NCI-H82 treated with DMSO at 0.1 percent for 48 hours (cell line): ENCODE results near the gene ALDH3B2.
"Not testable (repeated sequence)": the region's sequence is repeated elsewhere in the genome, so short reads cannot be mapped to it uniquely, and the experiment has no call there.

Source experiments
- DNase-seq: peaks from one replicate; lab custom pipeline; 2025; ENCODE audit not compliant: unreplicated experiment; lab: John Stamatoyannopoulos, UW

The ALDH3B2 gene

GRCh38 chr11:67674442-67674871 lies at the start of gene ALDH3B2:
Gene ALDH3B2, minus strand, starts transcription at chr11:67674623. Its CDS starts 7,688 bp downstream, at chr11:67666935.
- DNase-seq: no peak

GRCh38 chr11:67723036-67723435 lies 48.6 kb upstream of the ALDH3B2 start:
- DNase-seq: not testable (repeated sequence)

- not testable (repeated sequence) for DNase-seq
These were observed 41.8 kb upstream of the ALDH3B2 start for GRCh38 chr11:67716226-67716625.

DNA sequence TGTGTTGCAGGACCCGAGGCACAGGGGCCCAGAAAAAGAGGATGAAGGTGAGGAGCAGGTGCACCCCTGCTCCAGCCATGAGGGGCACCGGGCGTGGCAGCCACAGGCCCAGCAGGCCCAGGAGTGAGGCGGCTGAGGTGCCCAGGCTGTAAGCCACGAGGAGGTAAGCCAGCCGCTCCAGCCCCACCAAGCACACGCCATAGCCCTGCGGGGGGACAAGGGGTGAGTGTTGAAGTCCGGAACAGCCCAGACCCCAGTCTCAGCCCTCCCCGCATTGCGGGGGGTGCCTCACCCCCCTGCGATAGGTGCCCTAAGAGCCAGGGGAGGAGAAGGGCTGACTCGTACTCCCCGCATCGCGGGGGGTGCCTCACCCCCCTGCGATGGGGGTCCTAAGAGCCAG lies 41.4 kb upstream of the ALDH3B2 start:
- DNase-seq: not testable (repeated sequence)

DNA sequence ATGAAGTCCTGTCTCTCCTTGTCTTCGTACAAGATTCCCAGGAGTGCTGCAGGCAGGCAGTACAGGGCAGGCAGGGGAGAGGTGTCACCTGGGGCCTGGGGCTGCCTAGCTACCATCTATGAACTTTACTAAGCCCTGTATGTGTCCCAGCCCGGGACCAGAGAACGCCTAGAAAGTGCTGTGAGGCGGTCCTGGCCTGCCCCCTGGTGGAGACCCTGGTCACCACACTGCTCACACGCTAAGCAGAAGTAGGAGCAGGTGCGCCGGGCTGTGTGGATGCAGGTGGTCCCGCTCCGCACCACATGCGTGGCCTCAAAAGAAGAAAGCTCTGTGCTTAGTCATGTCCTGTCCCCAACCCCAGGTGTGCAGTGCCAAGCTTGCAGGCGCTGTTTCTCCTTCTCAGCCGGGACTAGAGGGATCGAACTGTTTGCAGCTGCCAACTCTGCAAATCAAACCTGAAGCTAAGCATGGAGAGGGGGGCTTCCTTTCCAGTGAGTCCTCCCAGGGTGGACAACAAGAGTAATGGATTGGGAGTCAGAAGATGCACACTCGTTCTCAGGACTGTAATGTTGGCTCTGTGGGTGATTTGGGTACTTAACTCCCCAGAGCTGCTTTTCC lies 39.6 kb upstream of the ALDH3B2 start:
- DNase-seq: not testable (repeated sequence)

DNA sequence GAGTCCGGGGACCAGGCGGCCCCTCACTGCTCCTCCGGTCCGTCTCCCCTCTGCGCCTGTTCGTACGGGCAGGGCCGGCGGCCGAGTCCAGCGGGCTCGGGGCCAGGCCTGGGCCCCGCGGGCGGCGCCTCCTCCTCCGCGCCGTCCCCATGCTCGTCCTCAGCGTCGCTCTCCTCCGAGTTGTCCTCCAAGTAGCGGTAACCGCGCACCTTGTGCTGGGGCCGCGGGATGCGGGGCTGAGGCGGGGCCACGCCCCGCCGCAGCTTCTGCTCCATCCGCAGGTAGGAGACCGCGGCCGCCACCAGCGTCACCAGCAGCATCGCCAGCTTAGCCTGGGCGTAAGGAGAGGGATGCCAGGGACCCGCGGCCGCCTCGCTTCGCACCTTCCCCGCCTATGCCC lies 37.3 kb upstream of the ALDH3B2 start:
- not testable (repeated sequence) for DNase-seq

GRCh38 chr11:67711212-67711611 lies 36.8 kb upstream of the ALDH3B2 start:
- DNase-seq: not testable (repeated sequence)

- DNase-seq: not testable (repeated sequence)
These were observed 35.4 kb upstream of the ALDH3B2 start for GRCh38 chr11:67709806-67710205.

GRCh38 chr11:67705264-67705663 lies 30.8 kb upstream of the ALDH3B2 start:
- no peak for DNase-seq

- no peak for DNase-seq
These were observed 30.1 kb upstream of the ALDH3B2 start for GRCh38 chr11:67704524-67704923.

GRCh38 chr11:67703709-67704108 lies 29.3 kb upstream of the ALDH3B2 start:
- not testable (repeated sequence) for DNase-seq

DNA sequence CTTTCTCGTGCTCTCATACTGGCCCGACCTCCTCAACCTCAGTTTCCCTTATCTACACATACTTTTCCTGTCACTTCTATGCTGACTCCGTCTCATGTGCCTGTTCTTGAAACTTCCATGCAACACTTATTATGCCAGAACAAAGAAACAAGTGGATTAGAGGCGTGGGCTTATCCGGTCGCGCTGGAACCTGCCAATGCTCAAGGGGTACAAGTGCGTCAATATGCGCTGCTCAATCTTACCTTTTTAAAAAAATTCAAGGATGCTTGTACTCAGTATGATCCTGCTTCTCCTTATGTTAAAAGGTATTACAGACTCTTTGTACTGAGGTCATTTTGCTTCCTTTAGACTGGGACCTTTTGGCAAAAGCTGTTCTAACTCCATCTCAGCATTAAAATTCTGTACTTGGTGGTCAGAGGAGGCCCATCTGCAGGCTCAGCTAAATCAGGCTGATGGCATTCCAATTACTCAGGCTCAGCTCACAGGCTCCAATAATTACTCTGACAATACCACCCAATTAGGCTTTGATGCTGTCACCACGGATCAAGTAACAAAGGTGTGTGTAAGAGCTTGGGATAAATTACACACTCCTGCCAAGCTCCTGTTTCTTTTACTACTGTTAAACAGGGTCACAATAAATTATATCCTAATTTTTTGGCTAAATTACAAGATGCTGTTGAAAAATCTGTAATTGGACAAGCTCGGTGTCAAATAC lies 26.3 kb upstream of the ALDH3B2 start:
- peak; percentile 54 for DNase-seq

DNA sequence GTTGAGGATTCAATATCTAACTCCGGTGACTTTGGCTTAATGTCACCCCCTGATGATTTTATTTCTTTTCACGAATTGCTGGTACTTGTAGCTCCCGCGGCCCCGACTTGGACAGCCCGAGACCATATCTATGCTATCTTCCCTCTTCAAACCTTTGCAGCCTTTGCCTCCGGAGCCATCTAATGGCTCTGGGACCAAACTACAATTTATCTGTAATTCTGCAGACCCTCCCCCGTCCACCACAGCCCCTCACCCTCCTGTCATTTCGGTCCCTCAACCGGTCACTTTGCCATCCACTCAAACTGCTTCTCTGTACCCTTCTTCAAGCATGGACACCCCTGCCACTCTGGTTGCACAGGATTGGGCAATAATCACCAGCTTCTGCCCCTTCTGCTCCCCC lies 25.7 kb upstream of the ALDH3B2 start:
- DNase-seq: no peak

GRCh38 chr11:67699521-67699920 lies 25.1 kb upstream of the ALDH3B2 start:
- no peak for DNase-seq

- DNase-seq: no peak
These were observed 23.8 kb upstream of the ALDH3B2 start for GRCh38 chr11:67698247-67698646.

- no peak for DNase-seq
These were observed 23.4 kb upstream of the ALDH3B2 start for GRCh38 chr11:67697846-67698245.

- DNase-seq: no peak
These were observed 22.6 kb upstream of the ALDH3B2 start for GRCh38 chr11:67696998-67697397.

- no peak for DNase-seq
These were observed 21.2 kb upstream of the ALDH3B2 start for GRCh38 chr11:67695606-67696005.

- no peak for DNase-seq
These were observed 20.6 kb upstream of the ALDH3B2 start for GRCh38 chr11:67694875-67695555.

DNA sequence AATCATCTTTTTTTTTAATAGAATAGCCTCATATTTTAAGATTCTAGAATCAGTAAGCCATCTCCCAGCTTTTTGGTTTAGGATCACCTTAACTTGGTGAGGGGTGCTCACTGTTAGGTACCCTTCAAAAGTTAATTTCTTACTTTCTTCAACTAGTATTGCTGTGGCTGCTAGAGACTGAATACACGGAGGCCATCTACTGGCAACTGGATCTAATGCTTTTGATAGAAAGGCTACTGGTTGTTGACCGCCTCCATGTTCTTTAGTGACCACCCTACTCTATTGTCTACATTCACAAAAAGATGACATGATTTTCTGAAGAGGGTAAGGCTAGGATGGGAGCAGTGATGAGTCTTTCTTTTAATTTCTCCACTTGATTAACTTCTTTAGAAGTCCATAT lies 16.7 kb upstream of the ALDH3B2 start:
- no peak for DNase-seq

DNA sequence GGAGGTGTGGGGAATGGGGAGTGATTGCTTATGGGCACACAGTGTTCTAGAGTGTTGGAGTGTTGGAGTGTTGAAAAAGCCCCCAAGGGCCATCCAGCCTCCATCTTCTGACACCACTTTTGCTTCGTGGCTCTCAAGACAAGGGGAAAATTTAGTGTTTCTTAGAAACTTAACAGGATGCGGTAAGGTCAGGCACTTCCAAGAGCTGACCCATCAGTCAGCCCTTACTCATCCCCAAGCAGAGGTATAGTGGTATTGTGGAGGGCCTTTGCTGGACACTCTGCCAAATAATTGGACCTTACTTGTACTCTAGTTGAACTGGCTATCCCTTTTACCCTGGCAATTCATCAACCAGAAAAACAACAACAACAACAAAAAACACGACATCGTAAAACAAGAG lies 14.8 kb upstream of the ALDH3B2 start:
- DNase-seq: no peak

- DNase-seq: no peak
These were observed 13.6 kb upstream of the ALDH3B2 start for GRCh38 chr11:67687986-67688385.
